GM10248 (cell line): ENCODE measurements around the gene ZGLP1.

Source experiments
- CTCF ChIA-PET: fragments of 300-600 bp; sonication (Branson Sonifier 250); formaldehyde crosslinking; extraction: SDS; loops from one replicate; lab custom pipeline; 2021; ENCODE audit warnings: antibody characterized with exemption; lab: Yijun Ruan, JAX
- POLR2A ChIA-PET: fragments of 350-650 bp; sonication (Branson Sonifier 250); formaldehyde crosslinking; extraction: SDS; loops from one replicate; lab custom pipeline; 2020; ENCODE audit warnings: antibody characterized with exemption; lab: Yijun Ruan, JAX
- DNase-seq: peaks from one replicate; pipeline ENCODE4 v3.0.0; 2012; ENCODE audit errors: extremely low spot score
- TF ChIP-seq, protein P1 (sequence below): IDR thresholded peaks from 2 replicates; pipeline ENCODE4 v1.5.1; 2012; ENCODE audit warnings: mild to moderate bottlenecking, low read depth; ENCODE audit errors: extremely low read depth, missing control alignments, control extremely low read depth

ZGLP1 gene

DNA sequence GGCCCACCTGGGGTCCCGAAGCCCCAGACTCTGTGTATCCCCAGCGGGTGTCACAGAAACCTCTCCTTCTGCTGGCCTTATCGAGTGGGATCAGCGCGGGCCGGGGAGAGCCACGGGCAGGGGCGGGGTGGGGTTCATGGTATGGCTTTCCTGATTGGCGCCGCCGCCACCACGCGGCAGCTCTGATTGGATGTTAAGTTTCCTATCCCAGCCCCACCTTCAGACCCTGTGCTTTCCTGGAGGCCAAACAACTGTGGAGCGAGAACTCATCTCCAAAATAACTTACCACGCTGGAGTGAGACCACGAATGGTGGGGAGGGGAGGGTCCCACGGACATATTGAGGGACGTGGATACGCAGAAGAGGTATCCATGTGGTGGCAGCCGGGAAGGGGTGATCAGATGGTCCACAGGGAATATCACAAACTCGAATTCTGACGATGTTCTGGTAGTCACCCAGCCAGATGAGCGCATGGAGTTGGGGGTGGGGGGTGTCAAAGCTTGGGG lies 20.9 kb downstream of the ZGLP1 start:
- TF ChIP-seq, protein P1, sequence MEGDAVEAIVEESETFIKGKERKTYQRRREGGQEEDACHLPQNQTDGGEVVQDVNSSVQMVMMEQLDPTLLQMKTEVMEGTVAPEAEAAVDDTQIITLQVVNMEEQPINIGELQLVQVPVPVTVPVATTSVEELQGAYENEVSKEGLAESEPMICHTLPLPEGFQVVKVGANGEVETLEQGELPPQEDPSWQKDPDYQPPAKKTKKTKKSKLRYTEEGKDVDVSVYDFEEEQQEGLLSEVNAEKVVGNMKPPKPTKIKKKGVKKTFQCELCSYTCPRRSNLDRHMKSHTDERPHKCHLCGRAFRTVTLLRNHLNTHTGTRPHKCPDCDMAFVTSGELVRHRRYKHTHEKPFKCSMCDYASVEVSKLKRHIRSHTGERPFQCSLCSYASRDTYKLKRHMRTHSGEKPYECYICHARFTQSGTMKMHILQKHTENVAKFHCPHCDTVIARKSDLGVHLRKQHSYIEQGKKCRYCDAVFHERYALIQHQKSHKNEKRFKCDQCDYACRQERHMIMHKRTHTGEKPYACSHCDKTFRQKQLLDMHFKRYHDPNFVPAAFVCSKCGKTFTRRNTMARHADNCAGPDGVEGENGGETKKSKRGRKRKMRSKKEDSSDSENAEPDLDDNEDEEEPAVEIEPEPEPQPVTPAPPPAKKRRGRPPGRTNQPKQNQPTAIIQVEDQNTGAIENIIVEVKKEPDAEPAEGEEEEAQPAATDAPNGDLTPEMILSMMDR: no peak
- CTCF ChIA-PET: interaction anchor here (0.6 to 6.3 kb wide), 14 partner anchors 10 to 129 kb away, joined by 3 to 54 read pairs (median 5); partner anchors contain the start of genes ICAM1 and RAVER1
- POLR2A ChIA-PET: interaction anchor here (1.0 to 4.0 kb wide), 6 partner anchors 8 to 92 kb away, joined by 3 to 84 read pairs (median 7); partner anchors contain the start of genes ICAM1, RAVER1 and TYK2
- peak; percentile 78 for DNase-seq

DNA sequence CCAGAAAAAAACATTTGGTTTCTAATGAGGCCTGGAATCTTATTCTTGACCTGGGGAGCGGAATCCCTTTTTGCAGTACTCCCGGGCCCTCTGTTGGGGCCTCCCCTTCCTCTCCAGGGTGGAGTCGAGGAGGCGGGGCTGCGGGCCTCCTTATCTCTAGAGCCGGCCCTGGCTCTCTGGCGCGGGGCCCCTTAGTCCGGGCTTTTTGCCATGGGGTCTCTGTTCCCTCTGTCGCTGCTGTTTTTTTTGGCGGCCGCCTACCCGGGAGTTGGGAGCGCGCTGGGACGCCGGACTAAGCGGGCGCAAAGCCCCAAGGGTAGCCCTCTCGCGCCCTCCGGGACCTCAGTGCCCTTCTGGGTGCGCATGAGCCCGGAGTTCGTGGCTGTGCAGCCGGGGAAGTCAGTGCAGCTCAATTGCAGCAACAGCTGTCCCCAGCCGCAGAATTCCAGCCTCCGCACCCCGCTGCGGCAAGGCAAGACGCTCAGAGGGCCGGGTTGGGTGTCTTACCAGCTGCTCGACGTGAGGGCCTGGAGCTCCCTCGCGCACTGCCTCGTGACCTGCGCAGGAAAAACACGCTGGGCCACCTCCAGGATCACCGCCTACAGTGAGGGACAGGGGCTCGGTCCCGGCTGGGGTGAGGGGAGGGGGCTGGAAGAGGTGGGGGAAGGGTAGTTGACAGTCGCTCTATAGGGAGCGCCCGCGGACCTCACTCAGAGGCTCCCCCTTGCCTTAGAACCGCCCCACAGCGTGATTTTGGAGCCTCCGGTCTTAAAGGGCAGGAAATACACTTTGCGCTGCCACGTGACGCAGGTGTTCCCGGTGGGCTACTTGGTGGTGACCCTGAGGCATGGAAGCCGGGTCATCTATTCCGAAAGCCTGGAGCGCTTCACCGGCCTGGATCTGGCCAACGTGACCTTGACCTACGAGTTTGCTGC lies 22.5 kb downstream of the ZGLP1 start, which contains the start of gene ICAM4:
Gene ICAM4 (plus strand): TSS at position 153 of the 935 bp plus-strand sequence. CDS start 58 bp downstream, at position 211.
- peak; percentile 59 for DNase-seq
- ChIA-PET POLR2A (interaction anchor here (0.5 to 4.0 kb wide), 4 partner anchors 10 to 145 kb away, joined by 3 to 84 read pairs (median 7); partner anchors contain the start of gene ICAM1), CTCF (interaction anchor here (1.2 to 6.3 kb wide), 7 partner anchors 9 to 129 kb away, joined by 4 to 54 read pairs (median 7); partner anchors contain the start of gene ICAM1)
- TF ChIP-seq, protein P1: no peak

DNA sequence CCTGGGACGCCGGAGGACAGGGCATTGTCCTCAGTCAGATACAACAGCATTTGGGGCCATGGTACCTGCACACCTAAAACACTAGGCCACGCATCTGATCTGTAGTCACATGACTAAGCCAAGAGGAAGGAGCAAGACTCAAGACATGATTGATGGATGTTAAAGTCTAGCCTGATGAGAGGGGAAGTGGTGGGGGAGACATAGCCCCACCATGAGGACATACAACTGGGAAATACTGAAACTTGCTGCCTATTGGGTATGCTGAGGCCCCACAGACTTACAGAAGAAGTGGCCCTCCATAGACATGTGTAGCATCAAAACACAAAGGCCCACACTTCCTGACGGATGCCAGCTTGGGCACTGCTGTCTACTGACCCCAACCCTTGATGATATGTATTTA lies 24.2 kb downstream of the ZGLP1 start:
- CTCF ChIA-PET: interaction anchor here (0.6 to 6.3 kb wide), 6 partner anchors 15 to 108 kb away, joined by 3 to 54 read pairs (median 6); partner anchors contain the start of gene ICAM1
- POLR2A ChIA-PET: interaction anchor here (1.8 to 3.9 kb wide), 2 partner anchors 9 to 14 kb away, joined by 9 to 18 read pairs; partner anchors contain the start of gene ICAM1
- TF ChIP-seq, protein P1: no peak
- no peak for DNase-seq

DNA sequence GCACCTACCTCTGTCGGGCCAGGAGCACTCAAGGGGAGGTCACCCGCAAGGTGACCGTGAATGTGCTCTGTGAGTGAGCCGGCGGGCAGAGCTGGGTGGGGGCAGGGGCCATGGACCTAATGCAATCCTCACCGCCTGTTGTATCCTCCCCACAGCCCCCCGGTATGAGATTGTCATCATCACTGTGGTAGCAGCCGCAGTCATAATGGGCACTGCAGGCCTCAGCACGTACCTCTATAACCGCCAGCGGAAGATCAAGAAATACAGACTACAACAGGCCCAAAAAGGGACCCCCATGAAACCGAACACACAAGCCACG lies 24.7 kb downstream of the ZGLP1 start:
- CTCF ChIA-PET: interaction anchor here (1.5 to 6.3 kb wide), 4 partner anchors 14 to 109 kb away, joined by 3 to 54 read pairs (median 12); partner anchors contain the start of gene ICAM1
- TF ChIP-seq, protein P1: no peak
- DNase-seq: no peak
- POLR2A ChIA-PET: interaction anchor here (0.6 to 3.9 kb wide), 4 partner anchors 11 to 33 kb away, joined by 3 to 18 read pairs (median 4); partner anchors contain the start of gene ICAM1

DNA sequence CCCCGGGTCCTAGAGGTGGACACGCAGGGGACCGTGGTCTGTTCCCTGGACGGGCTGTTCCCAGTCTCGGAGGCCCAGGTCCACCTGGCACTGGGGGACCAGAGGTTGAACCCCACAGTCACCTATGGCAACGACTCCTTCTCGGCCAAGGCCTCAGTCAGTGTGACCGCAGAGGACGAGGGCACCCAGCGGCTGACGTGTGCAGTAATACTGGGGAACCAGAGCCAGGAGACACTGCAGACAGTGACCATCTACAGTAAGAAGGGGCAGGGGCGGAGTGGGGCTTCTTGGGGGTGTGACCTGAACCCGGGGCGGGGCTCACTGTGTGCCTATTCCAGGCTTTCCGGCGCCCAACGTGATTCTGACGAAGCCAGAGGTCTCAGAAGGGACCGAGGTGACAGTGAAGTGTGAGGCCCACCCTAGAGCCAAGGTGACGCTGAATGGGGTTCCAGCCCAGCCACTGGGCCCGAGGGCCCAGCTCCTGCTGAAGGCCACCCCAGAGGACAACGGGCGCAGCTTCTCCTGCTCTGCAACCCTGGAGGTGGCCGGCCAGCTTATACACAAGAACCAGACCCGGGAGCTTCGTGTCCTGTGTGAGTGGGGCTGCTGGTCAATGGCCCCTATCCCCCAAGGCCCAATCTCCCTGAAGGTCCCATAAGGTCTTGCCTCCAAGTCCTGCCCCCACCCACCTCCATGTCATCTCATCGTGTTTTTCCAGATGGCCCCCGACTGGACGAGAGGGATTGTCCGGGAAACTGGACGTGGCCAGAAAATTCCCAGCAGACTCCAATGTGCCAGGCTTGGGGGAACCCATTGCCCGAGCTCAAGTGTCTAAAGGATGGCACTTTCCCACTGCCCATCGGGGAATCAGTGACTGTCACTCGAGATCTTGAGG lies 25.3 kb downstream of the ZGLP1 start:
- TF ChIP-seq, protein P1: no peak
- DNase-seq: no peak
- CTCF ChIA-PET: interaction anchor here (1.5 to 6.3 kb wide), 5 partner anchors 14 to 109 kb away, joined by 3 to 54 read pairs (median 10); partner anchors contain the start of gene ICAM1
- POLR2A ChIA-PET: interaction anchor here (0.6 to 3.9 kb wide), 5 partner anchors 7 to 34 kb away, joined by 3 to 18 read pairs (median 4); partner anchors contain the start of gene ICAM1
